MCF 10A (cell line): Measurements from ENCODE around the gene SLC35A2. TPM values are rescaled to one million over a fixed set of nuclear protein-coding genes. Genes with fewer than 3 reads are reported as not detected.

ENCODE experiments used
- BruUV-seq: library from RNA; stranded (reverse); fragments of 400-500 nt; replicated peaks from 2 replicates; lab custom pipeline; 2021; lab: Mats Ljungman, UMichigan
- CTCF ChIA-PET: fragments of 300-600 bp; sonication (Branson Sonifier 250); formaldehyde crosslinking; extraction: SDS; loops from one replicate; lab custom pipeline; 2021; ENCODE audit warnings: antibody characterized with exemption, inconsistent platforms; lab: Yijun Ruan, JAX
- POLR2A ChIA-PET: fragments of 300-600, 350-650 bp; sonication (Branson Sonifier 250); formaldehyde crosslinking; extraction: SDS; loops from one replicate; lab custom pipeline; 2020; ENCODE audit warnings: antibody characterized with exemption, inconsistent platforms; lab: Yijun Ruan, JAX
- DNase-seq: peaks from one replicate; pipeline ENCODE4 v3.0.0-alpha.2; 2018; ENCODE audit not compliant: unreplicated experiment
- H3K27ac Mint-ChIP-seq: one replicate; pipeline ENCODE4 v1.8.0; 2022; ENCODE audit warnings: mild to moderate bottlenecking, low read depth, mixed read lengths; ENCODE audit not compliant: unreplicated experiment
- H3K27me3 Mint-ChIP-seq: one replicate; pipeline ENCODE4 v1.8.0; 2022; ENCODE audit warnings: mixed read lengths; ENCODE audit not compliant: insufficient read depth, unreplicated experiment
- H3K36me3 Mint-ChIP-seq: one replicate; pipeline ENCODE4 v1.8.0; 2022; ENCODE audit warnings: mild to moderate bottlenecking, moderate library complexity, mixed read lengths; ENCODE audit not compliant: insufficient read depth, unreplicated experiment
- H3K4me1 Mint-ChIP-seq: one replicate; pipeline ENCODE4 v1.8.0; 2022; ENCODE audit warnings: mixed read lengths; ENCODE audit not compliant: insufficient read depth, unreplicated experiment
- H3K4me3 Mint-ChIP-seq: one replicate; pipeline ENCODE4 v1.8.0; 2022; ENCODE audit warnings: mild to moderate bottlenecking, moderate library complexity, mixed read lengths; ENCODE audit not compliant: unreplicated experiment
- H3K9me3 Mint-ChIP-seq: one replicate; pipeline ENCODE4 v1.8.0; 2022; ENCODE audit warnings: mixed read lengths; ENCODE audit not compliant: unreplicated experiment
- intact Hi-C: fragments of 100-400 bp; cut with micrococcal nuclease; formaldehyde crosslinking; loops from 2 replicates; pipeline ENCODE4 v1.14.1; 2022
- total RNA-seq: library from RNA; stranded (reverse); gene quantifications from 2 replicates; pipeline ENCODE4 v1.2.3, GENCODE V29; 2022
- TF ChIP-seq, protein P1 (sequence below): fragments of 200-600 bp; IDR thresholded peaks from one replicate; pipeline ENCODE4 v1.8.0; 2022; ENCODE audit warnings: antibody characterized with exemption, mild to moderate bottlenecking; ENCODE audit not compliant: unreplicated experiment

SLC35A2 gene
- total RNA-seq, 1 experiment from 2014 or later, result 43.5 TPM

GRCh38 chrX:48918643-48919340 lies 7.3 kb upstream of the SLC35A2 start, which contains the start of gene PIM2:
Gene PIM2 (minus strand): TSS chrX:48919024. CDS start chrX:48918834, 190 bp downstream.
- intact Hi-C loops, result loop anchor here (2.0 to 5.0 kb wide), 3 partner anchors 40 to 124 kb away; partner anchors contain the start of genes HDAC6 and TFE3
- Mint-ChIP-seq H3K27me3 (no peaks in the 10 kb centered on the region), H3K4me3 (peak within 1 kb of the TSS; percentile 94), H3K4me1 (peaks cover 15% of the 10 kb centered on the region), H3K27ac (peak within 1 kb of the TSS; percentile 96), H3K36me3 (peaks cover 23% of the 10 kb centered on the region), H3K9me3 (no peaks in the 10 kb centered on the region)
- ChIA-PET CTCF (interaction anchor here (0.6 to 0.9 kb wide), 2 partner anchors 27 to 124 kb away, joined by 4 to 5 read pairs; partner anchors contain the start of gene TFE3), POLR2A (interaction anchor here (0.5 to 1.9 kb wide), 8 partner anchors 21 to 960 kb away, joined by 3 to 7 read pairs (median 4); partner anchors contain the start of genes HDAC6, PQBP1, TIMM17B and USP27X)
- TF ChIP-seq, protein P1, sequence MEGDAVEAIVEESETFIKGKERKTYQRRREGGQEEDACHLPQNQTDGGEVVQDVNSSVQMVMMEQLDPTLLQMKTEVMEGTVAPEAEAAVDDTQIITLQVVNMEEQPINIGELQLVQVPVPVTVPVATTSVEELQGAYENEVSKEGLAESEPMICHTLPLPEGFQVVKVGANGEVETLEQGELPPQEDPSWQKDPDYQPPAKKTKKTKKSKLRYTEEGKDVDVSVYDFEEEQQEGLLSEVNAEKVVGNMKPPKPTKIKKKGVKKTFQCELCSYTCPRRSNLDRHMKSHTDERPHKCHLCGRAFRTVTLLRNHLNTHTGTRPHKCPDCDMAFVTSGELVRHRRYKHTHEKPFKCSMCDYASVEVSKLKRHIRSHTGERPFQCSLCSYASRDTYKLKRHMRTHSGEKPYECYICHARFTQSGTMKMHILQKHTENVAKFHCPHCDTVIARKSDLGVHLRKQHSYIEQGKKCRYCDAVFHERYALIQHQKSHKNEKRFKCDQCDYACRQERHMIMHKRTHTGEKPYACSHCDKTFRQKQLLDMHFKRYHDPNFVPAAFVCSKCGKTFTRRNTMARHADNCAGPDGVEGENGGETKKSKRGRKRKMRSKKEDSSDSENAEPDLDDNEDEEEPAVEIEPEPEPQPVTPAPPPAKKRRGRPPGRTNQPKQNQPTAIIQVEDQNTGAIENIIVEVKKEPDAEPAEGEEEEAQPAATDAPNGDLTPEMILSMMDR, result no peak
- BruUV-seq, result no TSS peak
- DNase-seq, result peak; percentile 91

- CTCF ChIA-PET, result interaction anchor here (0.6 kb wide), 3 partner anchors 9 to 167 kb away, joined by 3 to 4 read pairs (median 3); no protein-coding TSS in a partner anchor
- BruUV-seq, result no TSS peak
- H3K4me1 Mint-ChIP-seq, result peaks cover 15% of the 10 kb centered on the region
- TF ChIP-seq, protein P1, result no peak
- no peaks in the 10 kb centered on the region for H3K9me3 Mint-ChIP-seq
- no peak for DNase-seq
- H3K27me3 Mint-ChIP-seq, result no peaks in the 10 kb centered on the region
- peaks cover 28% of the 10 kb centered on the region for H3K36me3 Mint-ChIP-seq
- POLR2A ChIA-PET, result interaction anchor here (0.9 to 1.2 kb wide), 3 partner anchors 27 to 117 kb away, joined by 3 to 6 read pairs (median 4); partner anchors contain the start of genes HDAC6 and OTUD5
- peak overlapping the region; percentile 96 for H3K27ac Mint-ChIP-seq
- peak overlapping the region; percentile 94 for H3K4me3 Mint-ChIP-seq
- intact Hi-C loops, result loop anchor here (2.0 to 5.0 kb wide), 3 partner anchors 41 to 124 kb away; partner anchors contain the start of genes HDAC6 and TFE3
These were observed 6.8 kb upstream of the SLC35A2 start for GRCh38 chrX:48918301-48918642.

DNA sequence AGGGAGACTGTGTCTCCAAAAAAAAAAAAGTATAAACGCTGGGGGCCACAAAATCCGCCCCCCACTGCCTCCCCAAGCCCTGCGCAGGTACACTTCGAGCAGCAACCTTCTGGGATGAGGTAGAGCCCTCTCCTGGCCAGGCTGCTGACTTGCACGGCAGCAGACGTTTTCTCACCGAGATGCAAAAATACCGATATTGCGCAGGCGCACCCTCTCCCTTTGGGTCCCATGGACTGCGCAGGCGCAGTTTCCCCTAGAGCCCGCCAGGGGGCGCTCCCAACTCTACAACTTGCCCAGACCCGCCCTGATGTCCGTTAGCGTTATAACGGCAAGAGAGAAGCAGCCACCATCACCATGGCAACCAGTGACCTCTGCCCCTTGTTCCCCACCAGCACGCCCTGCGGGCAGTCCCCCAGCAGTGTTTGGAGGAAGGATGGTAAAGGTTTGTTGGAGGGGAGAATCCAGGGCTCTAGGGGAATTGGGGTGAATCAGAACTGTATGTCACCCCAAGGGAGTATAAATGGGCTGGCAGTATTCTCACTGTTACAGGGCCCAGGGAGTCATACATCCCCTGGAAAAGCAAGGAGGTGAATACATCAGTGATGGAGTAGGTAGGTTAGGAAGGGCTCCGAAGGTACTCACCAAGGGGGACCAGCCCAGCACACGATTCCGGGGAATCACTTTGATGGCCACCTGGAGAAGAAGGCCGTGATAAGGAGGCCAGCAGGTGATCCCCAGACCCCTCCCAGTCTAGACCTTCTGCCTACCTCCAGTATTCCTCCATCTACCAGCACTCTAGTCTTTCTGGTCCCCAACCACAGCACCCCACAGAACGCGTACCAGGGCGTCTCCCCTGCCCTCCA lies 5.9 kb upstream of the SLC35A2 start:
- POLR2A ChIA-PET, result interaction anchor here (0.9 to 1.0 kb wide), 2 partner anchors 41 to 116 kb away, joined by 4 to 6 read pairs; partner anchors contain the start of genes HDAC6 and OTUD5
- no peaks in the 10 kb centered on the region for H3K27me3 Mint-ChIP-seq
- peaks cover 18% of the 10 kb centered on the region for H3K4me1 Mint-ChIP-seq
- H3K9me3 Mint-ChIP-seq, result no peaks in the 10 kb centered on the region
- CTCF ChIA-PET, result interaction anchor here (0.6 to 1.0 kb wide), 6 partner anchors 10 to 1547 kb away, joined by 3 to 6 read pairs (median 3); partner anchors contain the start of gene ZNF157
- peak overlapping the region; percentile 96 for H3K27ac Mint-ChIP-seq
- intact Hi-C loops, result loop anchor here (1.0 to 5.0 kb wide), 5 partner anchors 26 to 125 kb away; partner anchors contain the start of genes HDAC6 and TFE3
- H3K4me3 Mint-ChIP-seq, result peak overlapping the region; percentile 94
- DNase-seq, result peak; percentile 88
- BruUV-seq, result no TSS peak
- TF ChIP-seq, protein P1, result peak; percentile 75
- H3K36me3 Mint-ChIP-seq, result peaks cover 26% of the 10 kb centered on the region
